Body of pancreas (tissue), 4 donors: ENCODE data around the gene CSH2.
"Not testable (repeated sequence)": the region's sequence is repeated elsewhere in the genome, so short reads cannot be mapped to it uniquely, and the experiment has no call there.

ENCODE experiments used
- CTCF ChIP-seq, 7 experiments: fragments of 450-650 bp in 4 of 7; fragments of 200-600 bp in 3 of 7; sonication (generic) in 3 of 7; IDR thresholded peaks; one replicate each; pipeline ENCODE4 v1.5.1; 2016 to 2019; ENCODE audit warnings: antibody characterized with exemption in 7 of 7
- POLR2A ChIP-seq, 3 donors: fragments of 450-650 bp; IDR thresholded peaks; one replicate each; pipeline ENCODE4 v1.6.1; 2016; ENCODE audit warnings: antibody characterized with exemption in 3 of 3, mild to moderate bottlenecking in 2 of 3

GRCh38 chr17:63901971-63902370, 28.5 kb upstream of the CSH2 start:
- TF ChIP-seq POLR2A, CTCF (IDR thresholded peaks at IDR 0.05): not testable (repeated sequence)
